ENCODE results near the gene VEPH1. TPM values are rescaled to one million over a fixed set of nuclear protein-coding genes. Genes with fewer than 3 reads are reported as not detected.

The VEPH1 gene
- total and polyA plus RNA-seq, 9 of the 15 experiments (the other 6 are each of a cell fraction or from before 2014, with no cell fraction given), result 4.5 to 15.6 (median 5.8) TPM

GRCh38 chr3:157335233-157336076 lies 167.8 kb downstream of the VEPH1 start:
- H3K9me1 ChIP-seq (ENCODE audit: control insufficient read depth, insufficient read depth, low read length), result no peaks in the 10 kb centered on the region
- H3K9ac ChIP-seq (ENCODE audit: insufficient read depth in 1 of 2, low read depth in 2 of 2, low read length in 2 of 2), result no peak overlapping the region
- in situ Hi-C loops (cut with MboI), result no loop called here
- WGBS (ENCODE audit: insufficient coverage, low coverage, missing lambda C conversion rate), result 19% methylated on average over 7 of the region's 7 CpGs
- no peaks in the 10 kb centered on the region for H4K20me1 ChIP-seq (replicated peaks; ENCODE audit: control insufficient read depth, insufficient read depth, low read length)
- no peak for ATAC-seq
- no peak overlapping the region for H2AFZ ChIP-seq (ENCODE audit: low read depth, low read length)
- H3K79me2 ChIP-seq (ENCODE audit: control insufficient read depth, insufficient read depth, low read length), result no peaks in the 10 kb centered on the region
- no peak overlapping the region for H3K4me3 ChIP-seq
- DNase-seq (ENCODE audit: extremely low read depth in 1 of 4, low spot score in 3 of 4), result no peak
- no peaks in the 10 kb centered on the region for H3K4me1 ChIP-seq (replicated peaks in 1 of 2; ENCODE audit: control insufficient read depth in 2 of 2, insufficient read depth in 2 of 2, low read length in 2 of 2)
- no peaks in the 10 kb centered on the region; a peak in 1 of 5 replicates for H3K27me3 ChIP-seq (ENCODE audit: control insufficient read depth in 2 of 2, insufficient read depth in 2 of 2, low read length in 2 of 2)
- H3K27ac ChIP-seq (ENCODE audit: extremely low read depth, low read depth, low read length), result no peak overlapping the region
- ChIA-PET CTCF (ENCODE audit: low intra/inter-chr PET ratio) (no interaction called here), POLR2A (no interaction called here)
- H3K36me3 ChIP-seq (ENCODE audit: control insufficient read depth, insufficient read depth, low read length), result no peaks in the 10 kb centered on the region
- intact Hi-C loops (cut with micrococcal nuclease), result no loop called here
- H3K4me2 ChIP-seq (ENCODE audit: insufficient read depth, low read length), result no peak overlapping the region
- no TSS peak for BruUV-seq (replicated peaks)
- FAIRE-seq, result no peak
- H3K9me3 ChIP-seq (replicated peaks; ENCODE audit: control insufficient read depth, insufficient read depth, low read depth, low read length), result no peaks in the 10 kb centered on the region
- TF ChIP-seq RREB1 (CRISPR knock-in tag; IDR thresholded peaks at IDR 0.05) (no peak), ZNF644 (tag; IDR thresholded peaks at IDR 0.05; ENCODE audit: low read depth) (no peak), SRSF1 (IDR thresholded peaks at IDR 0.05; ENCODE audit: low read depth, low read length) (no peak), TOE1 (IDR thresholded peaks at IDR 0.05; ENCODE audit: borderline replicate concordance) (no peak), TOE1 (CRISPR knock-in tag; IDR thresholded peaks at IDR 0.05; ENCODE audit: borderline replicate concordance, low read depth) (no peak), DDX20 (tag; IDR thresholded peaks at IDR 0.05; ENCODE audit: low read depth) (no peak), HNRNPL (IDR thresholded peaks at IDR 0.05; ENCODE audit: low read depth, low read length) (no peak), SIN3A (IDR thresholded peaks at IDR 0.05; ENCODE audit: borderline replicate concordance in 2 of 2, control insufficient read depth in 1 of 2, low read depth in 2 of 2, low read length in 2 of 2) (no peak), BMI1 (IDR thresholded peaks at IDR 0.05; ENCODE audit: low read length) (no peak), HNRNPK (IDR thresholded peaks at IDR 0.05; ENCODE audit: low read depth, low read length, poor library complexity, severe bottlenecking) (no peak)
- TF ChIP-seq, protein P1, sequence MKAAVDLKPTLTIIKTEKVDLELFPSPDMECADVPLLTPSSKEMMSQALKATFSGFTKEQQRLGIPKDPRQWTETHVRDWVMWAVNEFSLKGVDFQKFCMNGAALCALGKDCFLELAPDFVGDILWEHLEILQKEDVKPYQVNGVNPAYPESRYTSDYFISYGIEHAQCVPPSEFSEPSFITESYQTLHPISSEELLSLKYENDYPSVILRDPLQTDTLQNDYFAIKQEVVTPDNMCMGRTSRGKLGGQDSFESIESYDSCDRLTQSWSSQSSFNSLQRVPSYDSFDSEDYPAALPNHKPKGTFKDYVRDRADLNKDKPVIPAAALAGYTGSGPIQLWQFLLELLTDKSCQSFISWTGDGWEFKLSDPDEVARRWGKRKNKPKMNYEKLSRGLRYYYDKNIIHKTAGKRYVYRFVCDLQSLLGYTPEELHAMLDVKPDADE (conservative IDR thresholded peaks at IDR 0.05; ENCODE audit: control insufficient read depth, low read depth, low read length), result no peak
